Cardiac fibroblast (primary cell): ENCODE results near the gene CELSR1.
"Not testable (repeated sequence)": the region's sequence is repeated elsewhere in the genome, so short reads cannot be mapped to it uniquely, and the experiment has no call there.

Experiments used
- DNase-seq, 2 donors: peaks; one replicate each; pipeline versions ENCODE4 v3.0.0 to v3.0.0-alpha.2; 2010; ENCODE audit warnings: low read depth in 2 of 2
- H3K4me3 ChIP-seq, 2 donors: replicated peaks in 1 of 2; 1 replicate in 1 of 2; 2 replicates in 1 of 2; pipeline ENCODE4 v1.5.1; 2011; ENCODE audit warnings: low read depth in 2 of 2, low read length in 2 of 2, mild to moderate bottlenecking in 2 of 2, moderate library complexity in 1 of 2
- TF ChIP-seq, protein P1 (sequence below): IDR thresholded peaks from one replicate; pipeline ENCODE4 v1.5.1; 2011; ENCODE audit warnings: low read depth, mild to moderate bottlenecking, low read length, inconsistent platforms

Gene CELSR1

DNA sequence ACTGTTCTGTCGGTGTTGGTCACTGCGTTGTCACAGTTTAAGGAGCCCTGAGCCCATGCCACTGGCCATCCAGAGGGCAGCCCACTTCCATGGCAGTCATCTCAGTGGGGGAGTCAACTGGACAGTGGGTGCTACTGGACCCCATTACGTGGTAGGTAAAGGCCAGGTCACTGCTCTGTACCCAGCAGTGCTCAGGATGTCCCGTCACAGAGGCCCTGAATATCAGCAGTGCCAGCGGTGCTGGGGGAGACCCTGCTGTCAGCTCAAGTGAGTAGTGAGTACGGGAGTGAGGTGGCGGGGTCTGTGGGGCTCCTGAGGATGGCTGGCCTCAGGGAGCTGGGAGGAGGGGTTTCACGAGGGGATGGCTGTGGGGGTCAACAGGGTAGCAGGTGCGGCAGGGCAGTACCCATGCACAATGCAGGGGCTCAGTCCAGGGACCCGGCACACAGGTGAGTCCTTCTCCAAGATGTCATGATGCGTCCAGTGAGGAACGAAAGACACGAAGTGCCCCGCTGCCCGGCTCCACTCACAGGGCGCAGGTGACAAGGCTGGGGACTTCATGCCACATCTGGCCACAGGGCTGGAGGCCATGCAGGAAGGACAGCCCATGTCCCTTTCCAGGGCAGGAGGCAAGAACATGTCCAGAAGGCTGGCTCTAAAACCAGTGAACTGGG is 27.9 kb downstream of the CELSR1 start:
- TF ChIP-seq, protein P1, sequence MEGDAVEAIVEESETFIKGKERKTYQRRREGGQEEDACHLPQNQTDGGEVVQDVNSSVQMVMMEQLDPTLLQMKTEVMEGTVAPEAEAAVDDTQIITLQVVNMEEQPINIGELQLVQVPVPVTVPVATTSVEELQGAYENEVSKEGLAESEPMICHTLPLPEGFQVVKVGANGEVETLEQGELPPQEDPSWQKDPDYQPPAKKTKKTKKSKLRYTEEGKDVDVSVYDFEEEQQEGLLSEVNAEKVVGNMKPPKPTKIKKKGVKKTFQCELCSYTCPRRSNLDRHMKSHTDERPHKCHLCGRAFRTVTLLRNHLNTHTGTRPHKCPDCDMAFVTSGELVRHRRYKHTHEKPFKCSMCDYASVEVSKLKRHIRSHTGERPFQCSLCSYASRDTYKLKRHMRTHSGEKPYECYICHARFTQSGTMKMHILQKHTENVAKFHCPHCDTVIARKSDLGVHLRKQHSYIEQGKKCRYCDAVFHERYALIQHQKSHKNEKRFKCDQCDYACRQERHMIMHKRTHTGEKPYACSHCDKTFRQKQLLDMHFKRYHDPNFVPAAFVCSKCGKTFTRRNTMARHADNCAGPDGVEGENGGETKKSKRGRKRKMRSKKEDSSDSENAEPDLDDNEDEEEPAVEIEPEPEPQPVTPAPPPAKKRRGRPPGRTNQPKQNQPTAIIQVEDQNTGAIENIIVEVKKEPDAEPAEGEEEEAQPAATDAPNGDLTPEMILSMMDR = no peak
- no peak overlapping the region for H3K4me3 ChIP-seq
- no peak for DNase-seq

DNA sequence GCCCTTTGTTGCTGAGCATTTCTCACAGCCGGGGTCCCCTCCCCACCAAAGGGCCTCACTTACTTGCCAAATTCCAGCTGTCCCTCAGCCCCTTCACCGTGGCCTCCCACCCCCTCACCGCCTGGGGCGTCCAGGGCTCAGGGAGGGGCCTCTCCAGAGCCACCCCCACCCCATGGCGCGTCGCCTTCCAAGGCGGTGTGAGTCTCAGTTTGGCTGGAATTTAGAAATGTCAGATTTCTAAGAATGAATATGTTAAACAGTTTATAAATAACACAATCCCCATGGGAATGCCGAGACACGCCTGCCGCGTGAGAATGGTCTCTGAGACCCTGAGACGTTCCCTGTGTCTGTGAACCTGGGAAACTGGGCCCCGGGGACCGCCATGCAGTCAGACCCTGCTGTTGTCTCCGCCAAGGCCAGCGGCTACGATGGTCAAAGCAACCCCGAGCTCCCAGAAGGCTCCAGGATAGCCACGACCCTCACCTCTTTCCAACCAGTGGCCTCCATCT is 28.9 kb downstream of the CELSR1 start:
- no peak overlapping the region for H3K4me3 ChIP-seq
- TF ChIP-seq, protein P1 = no peak
- DNase-seq = no peak

DNA sequence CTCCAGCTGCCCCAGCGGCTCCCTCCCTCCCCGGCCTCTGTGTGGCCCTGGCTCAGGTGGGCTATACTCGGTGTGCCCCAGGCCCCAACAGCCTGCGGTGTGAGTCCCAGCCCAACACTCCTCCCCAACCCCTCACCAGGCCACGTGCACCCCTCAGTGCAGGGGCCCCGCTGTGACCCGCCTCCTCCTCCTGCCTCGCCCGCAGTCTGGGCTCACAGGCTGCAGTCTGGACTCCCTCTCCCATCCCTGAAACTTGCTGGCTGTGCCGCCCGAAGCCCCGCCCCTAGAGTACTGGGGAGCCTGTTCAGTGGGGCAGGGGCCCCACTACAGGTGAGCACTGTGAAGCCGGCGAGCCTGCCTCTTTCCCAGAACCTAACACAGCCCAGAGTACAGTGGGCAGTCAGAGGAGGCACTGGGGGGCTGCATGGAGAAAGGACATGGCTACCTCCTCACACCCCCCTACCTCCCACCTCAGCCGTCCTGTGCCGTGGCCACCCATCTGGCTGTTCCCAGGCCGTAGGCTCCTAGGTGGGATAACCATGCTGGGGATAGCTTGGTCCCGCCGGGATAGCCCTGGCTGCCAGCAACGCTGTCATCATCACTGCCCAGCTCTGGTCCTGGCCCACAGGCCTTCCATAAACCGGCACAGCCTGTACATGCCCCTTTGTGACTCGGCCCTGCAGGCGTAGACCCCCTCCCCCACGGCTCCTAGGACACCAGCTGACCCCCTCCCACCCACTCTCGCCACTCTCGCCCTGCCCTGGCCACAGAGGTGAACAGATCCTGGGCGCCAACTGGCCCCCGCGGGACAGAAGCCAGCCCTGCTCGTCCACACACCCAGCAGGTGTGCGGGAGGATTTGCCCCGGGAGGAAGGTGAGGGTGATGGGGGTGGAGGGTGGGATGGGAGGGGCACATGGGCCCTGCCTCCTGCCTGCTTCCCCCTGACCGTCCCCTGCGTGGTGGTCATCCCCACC is 29.7 kb downstream of the CELSR1 start:
- TF ChIP-seq, protein P1 = no peak
- no peak for DNase-seq
- no peak overlapping the region for H3K4me3 ChIP-seq

DNA sequence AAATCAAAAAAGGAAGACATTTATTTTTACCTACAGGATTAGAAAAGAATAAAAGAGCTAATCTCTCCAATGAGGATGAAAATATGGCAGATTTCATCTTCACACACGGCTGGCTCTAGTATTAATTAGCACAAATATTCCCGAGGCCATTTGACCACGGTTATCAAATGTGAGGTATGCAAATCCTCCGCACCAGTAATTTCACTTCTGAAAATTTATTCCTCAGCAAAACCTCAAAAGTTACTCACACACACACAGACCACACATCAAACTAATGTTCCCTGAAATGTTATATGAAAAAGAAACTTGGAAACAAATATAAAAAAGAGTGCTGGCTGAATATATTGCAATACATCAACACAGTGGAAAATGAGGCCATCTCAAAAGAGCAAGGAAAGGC is 32.8 kb downstream of the CELSR1 start:
- TF ChIP-seq, protein P1 = no peak
- no peak for DNase-seq

DNA sequence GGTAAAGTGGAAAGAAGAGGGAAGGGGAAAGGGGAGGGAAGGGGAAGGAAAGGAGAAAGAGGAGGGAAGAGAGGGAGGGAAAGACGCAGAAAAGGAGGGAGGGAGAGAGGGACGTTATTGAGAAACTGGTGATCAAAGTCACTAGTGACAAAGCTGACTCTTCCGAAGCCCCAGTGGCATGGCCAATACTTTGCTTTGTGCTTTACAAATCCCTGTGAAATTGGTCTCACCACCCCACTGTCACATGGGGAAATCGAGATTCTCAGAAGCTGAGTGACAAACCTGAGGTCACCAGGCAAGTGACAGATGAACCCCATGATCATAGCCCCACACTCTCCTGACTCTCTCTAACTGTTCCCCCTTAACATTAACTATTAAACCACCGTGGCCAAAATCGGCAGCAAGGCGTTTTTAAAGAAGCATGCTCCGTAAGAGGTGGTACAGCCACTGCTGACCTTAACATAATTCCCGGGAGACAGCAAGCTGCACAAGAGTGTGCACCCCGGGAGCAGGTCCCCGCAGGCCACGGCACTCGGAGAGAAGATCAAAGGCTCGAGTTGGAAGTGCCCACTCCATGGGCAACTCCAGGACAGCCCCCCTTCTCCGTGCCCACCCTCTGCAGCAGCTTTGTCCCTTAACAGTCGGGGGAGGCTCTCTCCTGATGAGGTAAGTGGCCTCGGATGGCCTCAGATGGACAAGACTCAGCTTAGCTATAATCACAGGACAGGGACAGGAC is 34.8 kb downstream of the CELSR1 start:
- no peak for DNase-seq
- no peak overlapping the region for H3K4me3 ChIP-seq
- TF ChIP-seq, protein P1 = no peak

More for the DNA sequence above, 32.8 kb downstream of the CELSR1 start:
- H3K4me3 ChIP-seq = no peak overlapping the region

DNA sequence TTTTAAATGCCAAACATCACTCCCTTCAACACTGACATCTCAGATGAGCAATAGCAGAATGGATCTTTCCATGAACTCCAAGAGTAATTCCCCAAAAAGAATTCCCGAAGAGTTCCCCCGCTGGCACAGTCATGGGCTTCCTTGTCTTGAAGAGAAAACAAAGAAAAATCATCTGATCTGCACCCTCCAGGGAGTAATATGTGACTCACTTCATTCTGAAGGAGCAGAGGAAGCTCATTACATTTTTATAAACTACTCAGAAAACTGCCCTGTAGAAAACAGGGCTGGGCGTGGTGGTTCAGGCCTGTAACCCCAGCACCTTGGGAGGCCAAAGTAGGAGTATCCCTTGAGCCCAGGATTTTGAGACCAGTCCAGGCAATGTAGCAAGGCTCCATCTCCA is 35.7 kb downstream of the CELSR1 start:
- peak; percentile 77 to 81 for DNase-seq
- no peak overlapping the region for H3K4me3 ChIP-seq
- TF ChIP-seq, protein P1 = no peak

DNA sequence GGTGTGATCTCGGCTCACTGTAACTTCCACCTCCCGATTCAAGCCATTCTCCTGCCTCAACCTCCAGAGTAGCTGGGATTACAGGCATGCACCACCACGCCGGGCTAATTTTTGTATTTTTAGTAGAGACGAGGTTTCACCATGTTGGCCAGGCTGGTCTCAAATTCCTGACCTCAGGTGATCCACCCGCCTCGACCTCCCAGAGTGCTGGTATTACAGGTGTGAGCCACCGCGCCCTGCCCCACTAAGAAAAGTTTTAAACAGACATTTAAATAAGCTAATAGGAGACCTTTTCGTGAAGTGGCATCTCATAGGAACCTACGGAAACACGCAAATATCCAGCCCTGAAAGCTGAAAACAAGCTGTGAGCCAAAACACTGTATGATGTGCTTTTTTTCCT is 36.2 kb downstream of the CELSR1 start:
- not testable (repeated sequence) for H3K4me3 ChIP-seq, DNase-seq
